Activated CD8-positive, alpha-beta memory T cell treated with anti-CD3 and anti-CD28 coated beads for 36 hours (primary cell): ENCODE data around the gene SOWAHC. TPM values are rescaled to one million over a fixed set of nuclear protein-coding genes. Genes with fewer than 3 reads are reported as not detected.
"Not testable (repeated sequence)": the region's sequence is repeated elsewhere in the genome, so short reads cannot be mapped to it uniquely, and the experiment has no call there.

Source experiments
- CTCF ChIA-PET: fragments of 350-600 bp; sonication (Branson Sonifier 250); formaldehyde crosslinking; loops from one replicate; lab custom pipeline; 2021; ENCODE audit warnings: antibody characterized with exemption; lab: Charles Lee
- POLR2A ChIA-PET: fragments of 350-600 bp; sonication (Branson Sonifier 250); formaldehyde crosslinking; loops from one replicate; lab custom pipeline; 2021; ENCODE audit warnings: antibody characterized with exemption; lab: Charles Lee
- total RNA-seq, 2 experiments: library from RNA; stranded (reverse); gene quantifications; one replicate each; pipeline ENCODE4 v1.2.3, GENCODE V29; 2021

SOWAHC gene
- total RNA-seq, 2 experiments from 2014 or later, result 0.06 to 0.19 TPM

DNA sequence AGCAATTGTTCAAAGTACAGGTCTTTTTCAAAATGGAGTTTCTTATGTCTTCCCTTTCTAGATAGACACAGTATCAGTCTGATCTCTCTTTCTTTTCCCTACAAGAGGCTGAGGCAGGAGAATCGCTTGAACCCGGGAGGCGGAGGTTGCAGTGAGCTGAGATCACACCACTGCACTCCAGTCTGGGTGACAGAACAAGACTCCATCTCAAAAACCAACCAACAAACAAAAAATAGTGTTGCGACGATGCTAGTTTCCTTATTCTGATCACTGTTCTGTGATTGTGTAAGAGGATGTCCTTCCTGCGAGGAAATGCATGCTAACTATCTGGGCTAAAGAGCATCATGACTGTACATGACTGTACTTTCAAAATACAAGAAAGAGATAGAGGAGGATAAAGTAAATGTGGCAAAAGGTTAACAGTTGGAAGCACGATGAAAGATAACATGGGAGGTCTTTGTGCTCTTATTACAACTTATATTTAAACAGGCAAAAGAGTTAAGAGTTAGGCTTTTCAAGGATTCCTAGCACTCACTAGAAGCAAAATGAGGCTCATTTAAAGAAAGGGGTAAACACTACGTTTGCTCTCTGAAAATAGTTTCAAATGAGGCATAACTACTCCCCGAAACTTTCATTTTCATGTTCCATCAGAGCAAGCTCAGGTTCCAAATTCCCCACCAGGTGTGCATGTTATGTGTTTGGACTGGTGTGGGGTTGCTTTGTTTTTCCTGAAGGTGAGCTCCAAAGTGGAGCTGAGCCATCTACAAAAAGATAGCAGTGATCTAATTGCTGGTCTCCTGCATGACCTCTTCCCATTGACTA is 23.8 kb downstream of the SOWAHC start:
- ChIA-PET POLR2A (no interaction called here), CTCF (no interaction called here)

- ChIA-PET POLR2A (no interaction called here), CTCF (no interaction called here)
Measured at GRCh38 chr2:109638795-109639194, 24.6 kb downstream of the SOWAHC start.

- CTCF ChIA-PET, POLR2A ChIA-PET: not testable (repeated sequence)
Measured at GRCh38 chr2:109640000-109640399, 25.8 kb downstream of the SOWAHC start.

GRCh38 chr2:109644571-109645275 is 30.6 kb downstream of the SOWAHC start:
- CTCF ChIA-PET, result no interaction called here
- POLR2A ChIA-PET, result no interaction called here

- ChIA-PET CTCF (no interaction called here), POLR2A (no interaction called here)
Measured at GRCh38 chr2:109645412-109646184, 31.4 kb downstream of the SOWAHC start.

DNA sequence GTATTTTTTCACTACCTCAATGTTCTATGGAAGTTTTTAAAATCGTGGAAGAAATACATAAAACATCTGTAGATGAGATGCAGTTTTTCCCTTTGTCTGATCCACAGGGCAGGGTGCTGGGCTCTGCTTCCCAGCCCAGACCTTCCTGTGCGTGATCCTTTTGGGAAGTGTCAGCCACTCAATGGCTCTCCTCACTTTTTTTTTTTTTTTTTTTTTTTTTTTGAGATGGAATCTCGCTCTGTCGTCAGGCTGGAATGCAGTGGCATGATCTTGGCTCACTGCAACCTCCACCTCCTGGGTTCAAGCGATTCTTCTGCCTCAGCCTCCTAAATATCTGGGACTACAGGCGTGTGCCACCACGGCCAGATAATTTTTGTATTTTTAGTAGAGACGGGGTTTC is 32.8 kb downstream of the SOWAHC start:
- CTCF ChIA-PET, result no interaction called here
- POLR2A ChIA-PET, result no interaction called here

GRCh38 chr2:109647636-109648035 is 33.5 kb downstream of the SOWAHC start:
- ChIA-PET CTCF (no interaction called here), POLR2A (no interaction called here)

GRCh38 chr2:109648041-109648527 is 33.9 kb downstream of the SOWAHC start:
- POLR2A ChIA-PET, result no interaction called here
- CTCF ChIA-PET, result no interaction called here

- ChIA-PET CTCF (no interaction called here), POLR2A (no interaction called here)
Measured at GRCh38 chr2:109649736-109650695, 35.9 kb downstream of the SOWAHC start.

GRCh38 chr2:109654326-109655050 is 40.3 kb downstream of the SOWAHC start:
- POLR2A ChIA-PET, result no interaction called here
- CTCF ChIA-PET, result no interaction called here

DNA sequence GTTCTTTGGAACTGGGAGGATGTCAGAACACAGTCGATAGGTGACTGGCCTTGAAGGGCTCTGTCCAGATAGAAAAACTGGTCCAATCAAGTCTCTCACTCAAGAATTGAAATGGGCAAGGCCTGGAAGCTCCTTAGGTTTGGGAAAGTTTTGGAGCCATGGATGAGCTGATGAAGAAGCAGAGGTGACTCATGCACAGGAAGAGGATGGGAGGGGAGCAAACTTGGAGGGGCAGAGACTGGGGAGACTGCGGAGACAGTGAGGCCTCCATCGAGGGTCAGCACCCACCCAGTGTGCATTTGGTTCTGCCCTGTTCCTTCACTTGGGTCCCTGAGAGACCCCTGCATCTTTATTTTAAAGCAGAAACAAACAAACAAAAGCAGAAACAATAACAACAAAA is 41.1 kb downstream of the SOWAHC start:
- ChIA-PET CTCF (no interaction called here), POLR2A (no interaction called here)

- POLR2A ChIA-PET, result no interaction called here
- CTCF ChIA-PET, result no interaction called here
Measured at GRCh38 chr2:109659396-109660045, 45.4 kb downstream of the SOWAHC start.

GRCh38 chr2:109660046-109660860 is 46.1 kb downstream of the SOWAHC start:
- POLR2A ChIA-PET, result no interaction called here
- CTCF ChIA-PET, result no interaction called here

DNA sequence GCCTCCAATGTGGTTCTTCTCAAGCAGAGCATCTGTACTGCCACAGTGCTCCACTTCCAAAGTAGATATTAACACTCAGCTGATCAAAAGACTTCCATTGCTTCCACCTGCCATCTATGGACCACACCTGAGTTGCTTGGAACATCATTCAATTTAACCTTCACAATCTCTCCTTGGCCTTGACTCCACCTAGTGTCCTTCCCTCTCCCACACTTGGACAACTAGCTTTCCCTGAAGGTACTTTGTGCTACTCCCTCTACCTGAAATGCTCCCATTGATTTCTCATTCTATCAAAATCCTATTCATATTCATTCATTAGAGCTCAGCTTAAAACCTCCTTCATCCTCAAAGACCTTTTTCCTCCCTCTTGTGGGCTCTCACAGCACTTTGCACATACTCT is 48.7 kb downstream of the SOWAHC start:
- CTCF ChIA-PET, result no interaction called here

DNA sequence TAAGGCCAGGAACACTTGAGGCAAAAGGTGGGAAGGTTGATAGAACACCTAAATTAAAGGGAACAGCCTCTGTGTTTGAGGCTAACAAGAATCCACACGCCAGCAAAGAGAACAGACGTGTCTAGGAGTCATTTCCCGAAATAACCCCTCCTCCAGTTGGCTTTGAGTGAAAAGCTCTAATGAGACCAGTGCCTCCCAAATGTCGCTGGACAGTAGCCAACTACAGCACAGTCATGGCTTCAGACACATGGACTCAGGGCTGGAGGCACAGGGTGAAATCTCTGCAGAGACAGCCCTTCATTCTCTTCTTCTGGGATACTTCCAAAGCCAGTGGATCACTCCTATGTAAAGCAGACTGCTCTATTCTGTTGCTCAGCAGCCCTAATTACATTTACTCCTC is 49.6 kb downstream of the SOWAHC start:
- CTCF ChIA-PET, result no interaction called here
- POLR2A ChIA-PET, result no interaction called here

More for the DNA sequence above, 48.7 kb downstream of the SOWAHC start:
- POLR2A ChIA-PET, result no interaction called here

- POLR2A ChIA-PET, result no interaction called here
- CTCF ChIA-PET, result no interaction called here
Measured at GRCh38 chr2:109666466-109666865, 52.3 kb downstream of the SOWAHC start.
